SK-N-SH (cell line): ENCODE data around the gene DHX35. TPM values are rescaled to one million over a fixed set of nuclear protein-coding genes. Genes with fewer than 3 reads are reported as not detected.
A peak's percentile ranks its signal among the peaks of the same experiment; 100 is the strongest.

Experiments
- CTCF ChIA-PET: fragments of 300-600, 350-600 bp; formaldehyde crosslinking; extraction: SDS; loops from one replicate; lab custom pipeline; 2021; lab: Yijun Ruan, JAX
- POLR2A ChIA-PET: fragments of 350-600 bp; sonication (Branson Sonifier 250); formaldehyde crosslinking; extraction: SDS; loops from one replicate; lab custom pipeline; 2020; ENCODE audit warnings: antibody characterized with exemption, inconsistent platforms; lab: Yijun Ruan, JAX
- DNase-seq: peaks from one replicate; pipeline ENCODE4 v3.0.0; 2012
- H2AFZ ChIP-seq: fragments of 200-600 bp; sonication (generic); 2 replicates; pipeline ENCODE4 v1.8.1; 2016; ENCODE audit warnings: antibody characterized with exemption, mild to moderate bottlenecking, low read depth
- H3F3A ChIP-seq: fragments of 200-600 bp; sonication (generic); replicated peaks from 2 replicates; pipeline ENCODE3; 2016; ENCODE audit warnings: antibody characterized with exemption, mild to moderate bottlenecking; ENCODE audit not compliant: insufficient read depth
- H3K27ac ChIP-seq, 2 experiments: fragments of 200-500 bp in 1 of 2; fragments of 200-600 bp in 1 of 2; sonication (Bioruptor generic) in 1 of 2; sonication (generic), shearing (Covaris generic) in 1 of 2; 2 replicates each; pipeline versions ENCODE4 v1.5.1 to v1.6.1; 2014 to 2016; ENCODE audit warnings: low read depth in 2 of 2, inconsistent platforms in 1 of 2, low read length in 1 of 2, mild to moderate bottlenecking in 1 of 2, mixed read lengths in 1 of 2
- H3K27me3 ChIP-seq: fragments of 200-600 bp; sonication (generic), shearing (Covaris generic); 2 replicates; pipeline ENCODE4 v1.6.1; 2016; ENCODE audit warnings: mixed run types; ENCODE audit not compliant: insufficient read depth
- H3K36me3 ChIP-seq, 2 experiments: fragments of 200-500 bp in 1 of 2; fragments of 200-600 bp in 1 of 2; sonication (Bioruptor generic) in 1 of 2; sonication (generic) in 1 of 2; replicated peaks in 1 of 2; 2 replicates each; pipeline versions ENCODE3 to v1.5.1; 2014 to 2016; ENCODE audit warnings: low read length in 1 of 2, mild to moderate bottlenecking in 1 of 2; ENCODE audit not compliant: insufficient read depth in 2 of 2, control insufficient read depth in 1 of 2
- H3K4me1 ChIP-seq, 2 experiments: fragments of 200-500 bp in 1 of 2; fragments of 200-600 bp in 1 of 2; sonication (Bioruptor generic) in 1 of 2; sonication (generic), shearing (Covaris generic) in 1 of 2; 2 replicates each; pipeline versions ENCODE4 v1.5.1 to v1.6.1; 2014 to 2016; ENCODE audit warnings: low read depth in 1 of 2, low read length in 1 of 2, mixed run types in 1 of 2; ENCODE audit not compliant: insufficient read depth in 2 of 2, control insufficient read depth in 1 of 2
- H3K4me2 ChIP-seq: fragments of 200-600 bp; sonication (generic), shearing (Covaris generic); 2 replicates; pipeline ENCODE4 v1.6.1; 2017; ENCODE audit warnings: mixed run types
- H3K4me3 ChIP-seq, 2 experiments: fragments of 200-500 bp in 1 of 2; fragments of 200-600 bp in 1 of 2; sonication (Bioruptor generic) in 1 of 2; sonication (generic), shearing (Covaris generic) in 1 of 2; 2 replicates each; pipeline versions ENCODE4 v1.5.1 to v1.8.1; 2014 to 2016; ENCODE audit warnings: low read depth in 2 of 2, inconsistent platforms in 1 of 2, low read length in 1 of 2, mild to moderate bottlenecking in 1 of 2, mixed read lengths in 1 of 2, moderate library complexity in 1 of 2
- H3K79me2 ChIP-seq: fragments of 200-600 bp; sonication (generic); 2 replicates; pipeline ENCODE4 v1.8.1; 2017; ENCODE audit warnings: mild to moderate bottlenecking; ENCODE audit not compliant: insufficient read depth
- H3K9ac ChIP-seq: fragments of 200-600 bp; sonication (generic); 2 replicates; pipeline ENCODE4 v1.6.1; 2017; ENCODE audit warnings: mixed run types
- H3K9me2 ChIP-seq: fragments of 200-600 bp; sonication (generic); 2 replicates; pipeline ENCODE4 v1.6.1; 2017; ENCODE audit warnings: mixed run types
- H3K9me3 ChIP-seq: fragments of 200-600 bp; sonication (generic); 2 replicates; pipeline ENCODE4 v1.6.1; 2017; ENCODE audit warnings: mixed run types, mild to moderate bottlenecking, moderate library complexity
- H4K20me1 ChIP-seq: fragments of 200-600 bp; sonication (generic); 2 replicates; pipeline ENCODE4 v1.6.1; 2017; ENCODE audit warnings: mild to moderate bottlenecking, mixed run types; ENCODE audit not compliant: insufficient read depth
- ELF1 ChIP-seq: IDR thresholded peaks from 2 replicates; pipeline ENCODE4 v1.4.0; 2012
- FOXM1 ChIP-seq: IDR thresholded peaks from 2 replicates; pipeline ENCODE4 v1.4.0; 2012; ENCODE audit warnings: low read depth, mild to moderate bottlenecking
- GATA2 ChIP-seq: sonication (generic); formaldehyde crosslinking; IDR thresholded peaks from 2 replicates; pipeline ENCODE4 v1.5.0; 2020; ENCODE audit warnings: mild to moderate bottlenecking, missing genetic modification reagents
- MAX ChIP-seq: IDR thresholded peaks from 2 replicates; pipeline ENCODE4 v1.4.0; 2012; ENCODE audit warnings: low read depth
- MXI1 ChIP-seq: IDR thresholded peaks from 2 replicates; pipeline ENCODE4 v1.6.1; 2012; ENCODE audit warnings: mild to moderate bottlenecking, low read depth, low read length, improper control_type of control experiment
- POLR2AphosphoS5 ChIP-seq: IDR thresholded peaks from 2 replicates; pipeline ENCODE4 v1.6.1; 2012; ENCODE audit warnings: low read depth, low read length
- RAD21 ChIP-seq: IDR thresholded peaks from 2 replicates; pipeline ENCODE4 v1.6.1; 2012; ENCODE audit warnings: mild to moderate bottlenecking, low read length
- RCOR1 ChIP-seq: fragments of 150-350 bp; IDR thresholded peaks from 2 replicates; pipeline ENCODE4 v1.6.1; 2017; ENCODE audit warnings: antibody characterized with exemption, low read length
- SMC3 ChIP-seq: IDR thresholded peaks from 2 replicates; pipeline ENCODE4 v1.6.1; 2012; ENCODE audit warnings: low read depth, low read length, improper control_type of control experiment
- TCF12 ChIP-seq: IDR thresholded peaks from 2 replicates; pipeline ENCODE4 v1.4.0; 2012
- USF1 ChIP-seq: IDR thresholded peaks from 2 replicates; pipeline ENCODE4 v1.4.0; 2012; ENCODE audit warnings: low read depth, borderline replicate concordance
- WGBS: methylation state at CpG from one replicate; pipeline ENCODE4 v1.1.6; 2017; ENCODE audit warnings: low lambda C conversion rate; 5-methylcytosine and 5-hydroxymethylcytosine counted together
- polyA plus RNA-seq, 3 experiments: library from polyadenylated mRNA; depleted of rRNA; stranded (reverse); fragments of >200 nt; gene quantifications; 2 replicates each; pipeline ENCODE4 v1.2.3, GENCODE V29; 2012
- TF ChIP-seq, protein P1 (sequence below): fragments of 200-600 bp; sonication (generic); IDR thresholded peaks from 2 replicates; pipeline ENCODE4 v1.6.1; 2017; ENCODE audit warnings: antibody characterized with exemption, mild to moderate bottlenecking, moderate library complexity
- TF ChIP-seq, protein P2 (sequence below): IDR thresholded peaks from 2 replicates; pipeline ENCODE4 v1.6.1; 2012; ENCODE audit warnings: mild to moderate bottlenecking, low read depth, low read length, moderate library complexity

DHX35 gene
- polyA plus RNA-seq, 1 of the 3 experiments (the other 2 are of a cell fraction), result 17.1 TPM

- POLR2A ChIA-PET, result no interaction called here
- H3F3A ChIP-seq, result no peaks in the 10 kb centered on the region
- H3K9me2 ChIP-seq, result no peaks in the 10 kb centered on the region
- no peak overlapping the region for H2AFZ ChIP-seq
- CTCF ChIA-PET, result interaction anchor here (1.3 to 1.9 kb wide), 2 partner anchors 9 to 11 kb away, joined by 3 to 10 read pairs; partner anchors contain the start of gene FAM83D
- no peak overlapping the region for H3K4me3 ChIP-seq
- 61% methylated on average over 3 of the region's 3 CpGs for WGBS
- H3K27me3 ChIP-seq, result no peaks in the 10 kb centered on the region
- H3K79me2 ChIP-seq, result peaks cover 100% of the 10 kb centered on the region
- no peaks in the 10 kb centered on the region for H3K9me3 ChIP-seq
- H4K20me1 ChIP-seq, result peaks cover 50% of the 10 kb centered on the region; the same call in 1 of the 2 replicates
- peaks cover 6 to 8% of the 10 kb centered on the region in 2 experiments; a peak in 2 of 4 replicates for H3K4me1 ChIP-seq
- TF ChIP-seq, protein P1, sequence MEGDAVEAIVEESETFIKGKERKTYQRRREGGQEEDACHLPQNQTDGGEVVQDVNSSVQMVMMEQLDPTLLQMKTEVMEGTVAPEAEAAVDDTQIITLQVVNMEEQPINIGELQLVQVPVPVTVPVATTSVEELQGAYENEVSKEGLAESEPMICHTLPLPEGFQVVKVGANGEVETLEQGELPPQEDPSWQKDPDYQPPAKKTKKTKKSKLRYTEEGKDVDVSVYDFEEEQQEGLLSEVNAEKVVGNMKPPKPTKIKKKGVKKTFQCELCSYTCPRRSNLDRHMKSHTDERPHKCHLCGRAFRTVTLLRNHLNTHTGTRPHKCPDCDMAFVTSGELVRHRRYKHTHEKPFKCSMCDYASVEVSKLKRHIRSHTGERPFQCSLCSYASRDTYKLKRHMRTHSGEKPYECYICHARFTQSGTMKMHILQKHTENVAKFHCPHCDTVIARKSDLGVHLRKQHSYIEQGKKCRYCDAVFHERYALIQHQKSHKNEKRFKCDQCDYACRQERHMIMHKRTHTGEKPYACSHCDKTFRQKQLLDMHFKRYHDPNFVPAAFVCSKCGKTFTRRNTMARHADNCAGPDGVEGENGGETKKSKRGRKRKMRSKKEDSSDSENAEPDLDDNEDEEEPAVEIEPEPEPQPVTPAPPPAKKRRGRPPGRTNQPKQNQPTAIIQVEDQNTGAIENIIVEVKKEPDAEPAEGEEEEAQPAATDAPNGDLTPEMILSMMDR, result peak; percentile 38; the same call in 1 of the 2 replicates
- TF ChIP-seq SMC3, result no peak
- TF ChIP-seq TCF12, result no peak
- no peak for TF ChIP-seq MAX
- no peak for TF ChIP-seq POLR2AphosphoS5
- no peak for TF ChIP-seq USF1
- TF ChIP-seq RAD21, result peak; percentile 51
- no peak for TF ChIP-seq GATA2 (CRISPR knock-in tag)
- no peak for TF ChIP-seq RCOR1
- TF ChIP-seq, protein P2, sequence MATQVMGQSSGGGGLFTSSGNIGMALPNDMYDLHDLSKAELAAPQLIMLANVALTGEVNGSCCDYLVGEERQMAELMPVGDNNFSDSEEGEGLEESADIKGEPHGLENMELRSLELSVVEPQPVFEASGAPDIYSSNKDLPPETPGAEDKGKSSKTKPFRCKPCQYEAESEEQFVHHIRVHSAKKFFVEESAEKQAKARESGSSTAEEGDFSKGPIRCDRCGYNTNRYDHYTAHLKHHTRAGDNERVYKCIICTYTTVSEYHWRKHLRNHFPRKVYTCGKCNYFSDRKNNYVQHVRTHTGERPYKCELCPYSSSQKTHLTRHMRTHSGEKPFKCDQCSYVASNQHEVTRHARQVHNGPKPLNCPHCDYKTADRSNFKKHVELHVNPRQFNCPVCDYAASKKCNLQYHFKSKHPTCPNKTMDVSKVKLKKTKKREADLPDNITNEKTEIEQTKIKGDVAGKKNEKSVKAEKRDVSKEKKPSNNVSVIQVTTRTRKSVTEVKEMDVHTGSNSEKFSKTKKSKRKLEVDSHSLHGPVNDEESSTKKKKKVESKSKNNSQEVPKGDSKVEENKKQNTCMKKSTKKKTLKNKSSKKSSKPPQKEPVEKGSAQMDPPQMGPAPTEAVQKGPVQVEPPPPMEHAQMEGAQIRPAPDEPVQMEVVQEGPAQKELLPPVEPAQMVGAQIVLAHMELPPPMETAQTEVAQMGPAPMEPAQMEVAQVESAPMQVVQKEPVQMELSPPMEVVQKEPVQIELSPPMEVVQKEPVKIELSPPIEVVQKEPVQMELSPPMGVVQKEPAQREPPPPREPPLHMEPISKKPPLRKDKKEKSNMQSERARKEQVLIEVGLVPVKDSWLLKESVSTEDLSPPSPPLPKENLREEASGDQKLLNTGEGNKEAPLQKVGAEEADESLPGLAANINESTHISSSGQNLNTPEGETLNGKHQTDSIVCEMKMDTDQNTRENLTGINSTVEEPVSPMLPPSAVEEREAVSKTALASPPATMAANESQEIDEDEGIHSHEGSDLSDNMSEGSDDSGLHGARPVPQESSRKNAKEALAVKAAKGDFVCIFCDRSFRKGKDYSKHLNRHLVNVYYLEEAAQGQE, result no peak
- TF ChIP-seq FOXM1, result no peak
- TF ChIP-seq ELF1, result no peak
- no peak for TF ChIP-seq MXI1
- no peak overlapping the region for H3K27ac ChIP-seq
- H3K4me2 ChIP-seq, result no peak overlapping the region
- H3K36me3 ChIP-seq, result peaks cover 0 to 11% of the 10 kb centered on the region in 2 experiments
- H3K9ac ChIP-seq, result no peak overlapping the region
- DNase-seq, result no peak
These were observed 26.9 kb upstream of the DHX35 start for GRCh38 chr20:38935285-38935684.
